Activated CD8-positive, alpha-beta memory T cell treated with anti-CD3 and anti-CD28 coated beads for 24 hours (primary cell): Measurements from ENCODE around the gene SLC16A5.
A peak's percentile ranks its signal among the peaks of the same experiment; 100 is the strongest.
"Not testable (repeated sequence)": the region's sequence is repeated elsewhere in the genome, so short reads cannot be mapped to it uniquely, and the experiment has no call there.

ENCODE experiments used
- DNase-seq: peaks from one replicate; pipeline ENCODE4 v3.0.0-alpha.2; 2020

The SLC16A5 gene, protein sequence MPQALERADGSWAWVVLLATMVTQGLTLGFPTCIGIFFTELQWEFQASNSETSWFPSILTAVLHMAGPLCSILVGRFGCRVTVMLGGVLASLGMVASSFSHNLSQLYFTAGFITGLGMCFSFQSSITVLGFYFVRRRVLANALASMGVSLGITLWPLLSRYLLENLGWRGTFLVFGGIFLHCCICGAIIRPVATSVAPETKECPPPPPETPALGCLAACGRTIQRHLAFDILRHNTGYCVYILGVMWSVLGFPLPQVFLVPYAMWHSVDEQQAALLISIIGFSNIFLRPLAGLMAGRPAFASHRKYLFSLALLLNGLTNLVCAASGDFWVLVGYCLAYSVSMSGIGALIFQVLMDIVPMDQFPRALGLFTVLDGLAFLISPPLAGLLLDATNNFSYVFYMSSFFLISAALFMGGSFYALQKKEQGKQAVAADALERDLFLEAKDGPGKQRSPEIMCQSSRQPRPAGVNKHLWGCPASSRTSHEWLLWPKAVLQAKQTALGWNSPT

DNA sequence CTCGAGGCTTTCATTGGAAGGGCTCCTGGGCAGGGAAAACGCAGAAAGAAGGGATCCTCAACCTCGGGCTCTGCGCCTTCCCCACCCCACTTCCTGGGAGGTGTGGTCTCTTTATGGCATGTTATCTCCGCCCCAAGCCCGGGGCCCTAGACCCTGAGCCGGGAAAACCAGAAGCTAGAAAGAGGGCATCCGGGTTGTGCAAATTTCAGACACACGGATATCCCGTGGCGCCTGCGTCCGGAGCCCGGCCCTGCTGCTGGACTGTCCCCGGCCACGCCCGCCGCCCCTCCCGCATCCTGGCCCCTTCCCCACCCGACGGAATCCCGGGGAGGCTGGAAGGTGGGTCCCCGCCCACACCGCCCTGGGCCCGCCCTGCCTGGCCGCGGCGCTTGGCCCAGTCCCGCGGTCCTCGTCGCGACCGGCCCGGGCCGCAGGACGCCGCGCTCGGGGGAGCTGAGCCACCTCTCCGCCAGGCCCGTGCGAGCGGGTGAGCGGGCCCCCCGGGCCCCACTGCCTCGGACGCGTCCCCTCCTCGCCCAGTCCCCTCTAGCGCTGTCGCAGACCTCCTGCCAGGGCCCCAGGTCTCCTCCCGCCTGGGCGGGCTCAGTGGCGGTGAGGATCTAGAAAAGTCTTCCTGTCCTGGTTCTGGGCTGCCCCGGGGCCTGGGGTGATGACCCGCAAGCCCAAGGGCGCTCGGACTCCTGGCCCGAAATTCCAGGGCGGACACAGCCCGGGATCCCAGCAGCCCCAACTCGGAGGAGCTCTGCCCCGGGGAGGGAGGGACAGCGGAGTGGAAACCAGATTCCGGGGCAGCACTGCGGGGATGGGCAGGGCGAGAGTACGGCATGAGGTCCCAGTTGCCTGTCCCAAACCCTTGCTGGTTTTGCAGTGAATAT, at the start of gene SLC16A5:
Gene SLC16A5, plus strand, starts transcription at position 397 of the 896 bp plus-strand sequence. CDS start 5,683 bp downstream, outside the sequence.
- DNase-seq: peak; percentile 82

DNA sequence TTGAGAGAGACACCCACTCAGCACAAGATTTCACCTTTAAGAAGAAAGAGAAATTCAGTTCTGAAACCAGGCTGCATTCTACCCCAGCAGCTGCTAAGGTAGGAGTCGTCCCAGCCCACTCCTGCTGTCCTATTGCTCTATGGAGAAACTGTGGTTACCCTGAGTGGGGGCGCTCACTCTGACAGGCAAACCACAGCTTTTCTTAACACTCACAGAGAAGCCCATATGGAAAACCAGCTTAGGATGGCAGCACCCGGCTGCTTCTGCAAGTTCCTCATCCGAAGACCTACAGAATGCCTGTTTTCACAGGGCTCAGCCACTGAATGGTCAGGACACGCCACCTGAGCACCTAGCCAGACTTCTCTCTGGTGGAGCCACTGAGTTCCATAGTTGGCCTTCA, 48.5 kb upstream of the SLC16A5 start:
- DNase-seq: no peak

DNA sequence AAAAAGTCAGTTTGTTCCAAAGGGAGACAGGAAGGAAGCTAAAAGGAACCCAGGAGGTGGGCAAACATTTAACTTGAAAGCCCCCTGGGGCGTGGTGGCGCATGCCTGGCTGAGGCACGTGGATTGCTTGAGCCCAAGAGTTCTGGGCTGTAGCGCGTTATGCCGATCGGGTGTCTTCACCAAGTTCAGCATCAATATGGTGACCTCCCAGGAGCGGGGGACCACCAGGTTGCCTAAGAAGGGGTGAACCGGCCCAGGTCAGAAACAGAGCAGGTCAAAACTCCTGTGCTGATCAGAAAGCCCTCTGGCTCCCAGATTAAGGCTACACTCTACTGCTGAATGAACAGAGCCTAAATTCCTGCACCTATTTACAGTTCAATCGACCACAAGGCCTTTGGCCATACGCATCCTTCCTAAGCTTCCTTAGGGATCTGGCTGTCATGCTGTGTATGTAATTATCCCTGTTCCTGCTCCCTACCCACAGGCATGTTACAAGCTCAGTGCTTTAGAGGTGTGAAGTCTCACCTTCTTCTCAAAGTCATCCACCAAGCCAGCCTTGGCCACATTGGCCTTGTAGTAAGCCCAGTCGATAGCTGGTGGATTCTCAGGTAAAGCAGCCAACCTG, 46.0 kb upstream of the SLC16A5 start:
- no peak for DNase-seq

DNA sequence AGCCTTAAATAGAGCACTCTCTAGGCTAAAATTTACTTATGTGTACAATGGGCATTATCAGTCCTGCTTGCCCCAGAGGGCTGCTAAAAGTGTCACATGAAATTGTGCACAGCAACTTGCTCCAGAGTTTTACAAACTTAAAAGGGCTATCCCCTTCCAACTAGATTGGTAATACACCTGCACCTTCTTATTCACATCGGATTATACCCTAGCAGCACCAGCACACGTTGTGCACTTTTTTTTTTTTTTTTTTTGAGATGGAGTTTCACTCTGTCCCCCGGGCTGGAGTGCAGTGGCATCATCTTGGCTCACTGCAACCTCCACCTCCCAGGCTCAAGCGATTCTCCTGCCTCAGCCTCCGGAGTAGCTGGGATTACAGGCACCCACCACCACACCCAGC, 44.0 kb upstream of the SLC16A5 start:
- not testable (repeated sequence) for DNase-seq

DNA sequence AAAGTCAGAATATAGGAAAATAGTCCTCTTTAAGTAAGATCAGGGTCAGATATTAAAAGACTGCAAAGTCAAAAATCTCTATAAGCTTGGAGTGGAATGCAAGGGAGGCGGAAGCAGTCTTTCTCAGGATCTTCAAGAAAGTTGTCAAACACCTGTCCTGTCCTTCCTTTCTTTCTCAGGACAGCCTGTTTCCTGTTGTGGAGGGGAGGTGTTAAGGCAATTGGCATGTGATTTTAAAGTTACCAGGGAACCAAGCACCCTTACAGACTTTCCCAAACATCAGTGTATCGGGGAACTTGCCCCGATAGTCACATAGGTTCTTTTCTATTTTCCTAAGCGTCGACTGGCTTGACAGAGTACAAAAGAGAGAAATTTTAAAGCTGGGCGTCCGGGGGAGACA, 43.0 kb upstream of the SLC16A5 start:
- no peak for DNase-seq

DNA sequence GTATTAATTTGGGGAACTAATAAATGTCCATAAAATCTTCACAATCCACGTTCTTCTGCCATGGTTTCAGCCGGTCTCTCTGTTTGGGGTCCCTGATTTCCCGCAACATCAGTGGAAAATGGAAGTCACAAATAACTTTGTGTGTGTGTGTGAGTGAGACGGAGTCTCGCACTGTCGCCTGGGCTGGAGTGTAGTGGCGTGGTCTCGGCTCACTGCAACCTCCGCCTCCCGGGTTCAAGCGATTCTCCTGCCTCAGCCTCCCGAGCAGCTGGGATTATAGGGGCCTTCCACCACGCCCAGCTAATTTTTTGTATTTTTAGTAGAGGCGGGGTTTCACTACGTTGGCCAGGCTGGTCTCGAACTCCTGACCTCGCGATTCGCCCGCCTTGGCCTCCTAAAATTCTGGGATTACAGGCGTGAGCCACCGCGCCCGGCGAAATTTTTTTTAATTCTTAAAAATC, 41.8 kb upstream of the SLC16A5 start:
- DNase-seq: not testable (repeated sequence)

DNA sequence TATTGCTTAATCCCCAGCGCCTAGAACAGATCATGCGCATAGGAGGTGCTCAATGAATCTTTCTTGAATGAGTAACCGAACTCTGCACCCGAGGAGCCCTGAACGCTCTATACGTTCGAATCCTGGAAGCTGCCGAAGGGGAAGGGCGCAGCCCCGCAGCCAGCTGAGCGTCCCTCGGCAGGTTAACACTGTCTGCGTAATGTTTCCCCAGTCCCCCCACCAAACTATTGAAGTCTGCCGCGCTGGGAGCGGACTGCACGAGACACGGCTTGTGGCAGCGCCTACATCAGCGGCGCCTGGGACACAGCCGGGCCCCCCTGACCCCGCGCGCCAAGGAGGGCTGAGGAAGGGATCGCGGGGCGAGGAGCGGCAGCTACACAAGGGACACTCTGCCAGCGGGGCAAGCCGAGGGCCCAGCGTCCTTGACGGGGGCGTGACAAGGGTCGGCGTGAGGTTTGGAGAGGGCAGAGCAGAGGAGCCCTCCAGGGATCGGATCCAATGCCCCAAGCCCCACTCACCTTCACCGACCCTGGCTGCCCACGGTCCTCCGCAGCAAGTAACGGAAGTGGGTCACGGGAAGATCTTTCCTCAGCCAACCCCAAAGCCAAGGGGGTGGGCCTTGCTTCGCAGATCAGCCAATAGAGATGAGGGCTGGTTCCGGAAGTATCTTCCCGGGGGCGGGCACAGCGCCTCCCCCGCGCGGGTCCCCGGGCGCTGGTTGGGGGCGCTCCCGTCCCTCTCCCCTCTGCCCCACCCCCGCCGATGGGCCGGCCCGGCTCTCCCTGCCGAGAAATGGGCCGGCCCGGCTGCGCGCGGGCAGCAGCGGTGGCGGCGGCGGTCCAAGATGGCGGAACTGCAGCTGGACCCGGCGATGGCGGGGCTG, 41.1 kb upstream of the SLC16A5 start, which contains the start of the genes ATP5PD and KCTD2:
Gene ATP5PD, minus strand, starts transcription at position 563 of the 883 bp plus-strand sequence. CDS start 4,319 bp downstream, outside the sequence.
Gene KCTD2, plus strand, starts transcription at position 819 of the 883 bp plus-strand sequence. Its CDS starts 26 bp downstream, at position 845.
- DNase-seq: peak; percentile 97

DNA sequence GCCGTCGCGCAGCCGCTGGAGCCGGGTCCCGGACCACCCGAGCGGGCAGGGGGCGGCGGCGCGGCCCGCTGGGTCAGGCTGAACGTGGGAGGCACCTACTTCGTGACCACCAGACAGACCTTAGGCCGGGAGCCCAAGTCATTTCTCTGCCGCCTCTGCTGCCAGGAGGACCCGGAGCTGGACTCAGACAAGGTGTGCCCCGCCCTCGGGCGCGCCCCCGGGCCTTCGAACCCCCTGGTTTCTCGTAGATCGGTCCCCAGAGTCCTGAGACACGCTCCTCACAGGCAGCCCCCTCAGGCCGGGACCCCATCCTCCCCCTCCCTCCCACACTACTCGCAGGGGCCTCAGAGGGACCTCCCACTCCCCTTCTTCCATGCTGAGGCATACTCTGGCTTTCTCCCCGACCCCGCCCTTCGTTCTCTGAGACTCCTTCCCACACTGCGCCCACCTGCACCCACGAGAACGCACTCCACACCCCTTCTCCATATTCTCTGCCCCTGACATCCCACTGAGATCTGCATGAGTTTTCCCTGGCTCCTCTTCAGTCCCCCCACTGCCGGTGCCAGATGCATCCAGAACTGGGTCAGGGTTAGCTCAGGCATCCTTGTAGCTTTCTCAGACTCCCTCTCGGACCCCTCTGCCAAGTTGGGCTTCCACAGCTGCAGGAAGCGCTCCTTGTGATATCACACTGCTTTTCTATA, 40.2 kb upstream of the SLC16A5 start:
- peak; percentile 74 for DNase-seq

DNA sequence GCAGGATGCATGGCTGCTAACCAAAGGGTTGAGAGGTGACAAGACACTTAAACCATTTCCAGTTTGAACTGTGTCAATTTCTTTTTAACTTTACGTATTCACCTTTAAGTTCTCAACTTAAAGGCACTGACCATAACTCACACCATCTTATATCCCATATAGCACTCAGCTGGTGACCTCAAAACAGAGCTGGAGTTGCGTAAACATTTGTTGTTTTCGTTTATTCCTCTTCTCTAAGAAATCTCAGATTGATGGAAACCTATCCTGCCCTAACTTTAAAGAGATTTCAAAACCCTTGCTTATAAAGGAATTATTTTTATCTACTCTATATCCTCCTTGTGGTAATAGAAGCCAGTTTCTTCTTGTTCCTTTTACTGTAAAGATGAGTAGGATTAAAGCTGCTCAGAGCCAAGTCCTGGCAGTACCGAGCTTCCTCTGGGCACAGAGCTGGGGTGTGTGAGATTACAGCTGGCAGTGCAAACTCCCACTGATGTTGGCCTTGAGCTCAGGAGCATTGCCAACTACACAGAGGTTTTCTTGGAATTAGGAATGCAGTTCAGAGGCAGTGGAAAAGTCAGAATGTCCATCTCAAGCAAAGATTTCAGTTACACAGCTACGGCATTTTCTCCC, 39.4 kb upstream of the SLC16A5 start:
- no peak for DNase-seq

DNA sequence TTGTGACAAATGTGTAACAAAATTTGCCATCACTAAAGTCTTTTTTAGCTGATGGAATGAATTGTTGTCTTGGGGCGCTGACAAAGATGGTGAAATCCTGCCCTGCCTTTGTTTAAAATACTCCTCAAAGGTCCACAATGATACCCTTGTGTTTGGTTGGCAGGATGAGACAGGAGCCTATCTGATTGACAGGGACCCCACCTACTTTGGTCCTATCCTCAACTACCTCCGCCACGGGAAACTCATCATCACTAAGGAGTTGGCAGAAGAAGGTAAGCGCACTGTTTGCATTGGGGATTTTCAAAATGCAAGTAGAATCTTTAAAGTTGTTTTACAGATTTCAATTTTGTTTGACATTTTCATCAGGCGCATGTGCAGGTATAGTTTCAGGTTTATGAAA, 38.7 kb upstream of the SLC16A5 start:
- DNase-seq: no peak

DNA sequence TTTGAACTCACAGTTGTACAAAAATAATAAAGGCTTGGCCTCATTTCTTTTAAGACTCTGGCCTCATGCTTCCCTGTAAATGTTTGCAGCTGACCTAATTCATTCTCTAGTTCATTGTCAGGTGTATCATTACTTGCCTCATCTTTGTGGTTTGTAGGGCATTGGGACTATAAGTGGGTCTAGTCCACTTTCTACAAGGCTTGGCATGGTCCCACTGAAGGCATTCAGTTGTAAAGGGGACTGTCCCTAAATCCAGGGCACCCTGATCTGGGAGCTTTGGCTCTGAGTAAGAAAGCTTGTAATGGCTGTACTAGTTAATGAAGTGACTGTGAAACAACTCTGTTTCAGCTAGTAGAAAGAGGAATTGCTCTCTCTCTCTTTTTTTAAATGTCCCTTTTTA, 38.0 kb upstream of the SLC16A5 start:
- no peak for DNase-seq

DNA sequence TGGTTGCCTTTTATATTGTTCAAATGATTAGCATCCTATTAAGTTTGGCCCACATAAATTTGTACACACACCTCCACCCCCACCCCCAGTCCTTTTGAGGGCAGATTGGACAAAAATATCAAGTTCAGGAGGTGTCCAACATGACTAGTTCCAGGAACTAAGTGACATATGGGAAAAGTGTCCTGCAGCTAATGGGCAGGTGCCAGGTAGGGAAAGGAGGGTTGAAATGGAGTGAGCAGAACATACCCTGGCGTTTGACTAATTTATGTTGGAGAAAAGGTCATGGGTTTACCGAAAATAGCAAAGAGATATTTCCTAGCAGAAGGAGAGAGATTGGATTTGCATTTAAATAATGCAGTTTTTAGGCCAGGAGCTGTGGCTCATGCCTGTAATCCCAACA, 35.8 kb upstream of the SLC16A5 start:
- DNase-seq: no peak

DNA sequence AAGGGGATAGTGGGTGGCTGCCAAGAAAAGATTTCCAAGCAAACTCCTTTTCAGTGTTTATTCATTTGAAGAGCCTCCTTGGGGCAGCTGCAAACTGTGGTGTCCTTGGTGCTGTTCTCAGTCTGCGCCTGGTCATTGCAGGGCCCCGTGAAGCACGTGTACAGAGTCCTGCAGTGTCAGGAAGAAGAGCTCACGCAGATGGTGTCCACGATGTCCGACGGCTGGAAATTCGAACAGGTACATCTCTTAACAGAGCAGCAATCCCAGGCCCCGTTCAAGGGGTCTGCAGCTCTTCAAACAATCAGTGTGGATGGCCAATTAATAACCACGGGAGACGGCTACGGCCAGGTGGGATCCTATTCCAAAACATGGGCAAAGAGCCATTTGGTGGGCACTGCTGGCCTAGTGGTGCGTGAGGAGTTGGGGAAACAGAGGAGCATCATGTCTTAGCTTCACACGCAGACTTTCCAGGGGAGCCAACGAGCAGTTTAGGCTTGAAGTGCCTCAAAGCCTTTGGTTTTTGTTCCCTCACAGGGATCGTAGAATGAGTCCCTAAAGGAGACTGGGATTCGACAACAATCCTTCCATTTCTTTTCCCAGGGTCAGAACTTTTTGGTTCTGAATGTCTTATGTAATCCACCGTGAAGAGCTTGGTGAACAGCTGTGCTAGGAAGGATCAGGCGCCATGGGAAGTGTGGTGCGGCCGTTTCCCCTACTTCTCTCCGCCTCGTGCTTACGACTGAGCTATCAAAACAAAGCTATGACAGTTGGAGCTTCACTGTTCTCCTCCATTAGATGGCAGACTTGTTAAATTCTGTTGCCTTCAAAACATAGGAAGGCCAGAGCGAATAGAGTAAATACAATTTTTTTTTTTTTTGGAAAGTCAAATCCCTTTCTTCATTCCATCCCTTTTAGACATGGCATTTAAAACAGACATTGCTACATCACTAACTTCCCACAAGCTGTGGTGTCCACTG, 28.1 kb upstream of the SLC16A5 start:
- DNase-seq: no peak

DNA sequence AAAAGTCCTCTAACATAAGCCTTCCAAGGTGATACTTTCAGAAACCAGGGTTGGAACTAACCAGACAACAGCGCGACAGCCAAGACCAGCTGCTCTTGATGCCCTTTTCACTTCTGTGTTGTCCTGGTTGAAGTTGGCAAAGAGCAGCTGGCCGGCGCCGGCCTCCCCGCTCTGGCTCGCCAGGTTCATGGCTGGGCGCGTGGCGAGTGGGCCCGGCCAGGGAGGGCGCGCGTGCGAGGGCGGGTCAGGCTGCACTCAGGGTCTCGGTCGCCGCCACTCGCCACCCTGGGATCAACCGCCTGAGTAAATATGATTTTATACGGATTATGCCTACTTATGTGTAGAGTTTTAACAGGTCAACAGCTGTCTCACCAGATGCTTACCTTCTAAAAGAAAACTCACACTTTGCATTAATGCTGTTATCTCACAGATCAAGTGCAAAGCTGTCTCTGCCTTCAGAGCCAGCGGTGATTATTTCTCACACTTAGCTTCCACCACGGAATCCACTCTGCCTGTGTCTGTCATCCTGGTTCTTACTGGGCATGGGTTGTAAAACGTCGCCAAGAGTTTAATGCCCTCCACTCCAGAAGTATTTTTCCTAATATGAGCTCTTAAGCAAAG, 27.2 kb upstream of the SLC16A5 start:
- no peak for DNase-seq

DNA sequence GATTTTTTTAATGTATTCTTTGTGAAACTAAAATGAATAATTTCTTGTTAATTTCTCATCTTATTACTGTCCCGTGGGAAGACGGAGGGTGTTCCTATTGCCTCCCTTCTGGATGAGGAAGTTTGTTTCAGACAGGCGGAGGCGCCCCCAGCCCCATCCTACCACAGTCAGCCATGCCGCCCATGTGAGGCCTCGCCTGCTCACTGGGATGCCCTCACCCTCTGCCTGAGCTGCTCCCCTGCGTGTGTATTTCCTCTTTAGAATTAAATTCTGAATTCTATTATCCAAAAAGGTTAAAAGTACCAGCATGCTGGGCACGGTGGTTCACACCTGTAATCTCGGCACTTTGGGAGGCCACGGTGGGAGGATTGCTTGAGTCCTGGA, 26.7 kb upstream of the SLC16A5 start:
- no peak for DNase-seq

DNA sequence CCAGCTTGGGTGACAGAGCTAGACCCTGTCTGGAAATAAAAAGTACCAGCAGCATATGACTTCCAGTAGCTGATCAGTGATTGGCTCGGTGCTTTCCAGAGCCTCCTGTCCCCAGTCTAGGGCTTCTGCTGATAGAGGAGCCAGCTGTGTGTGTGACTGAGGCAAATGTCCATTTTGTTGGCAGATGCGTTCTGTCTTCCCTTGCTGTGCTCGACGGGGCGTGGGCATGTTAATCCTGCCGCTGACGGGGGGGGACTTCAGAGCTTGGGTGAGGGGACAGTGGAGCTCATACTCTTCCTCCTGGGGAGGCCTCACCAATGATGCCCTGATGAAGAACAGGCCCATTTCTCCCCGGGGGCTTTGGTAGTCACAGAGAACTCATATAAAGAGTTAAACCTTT, 26.1 kb upstream of the SLC16A5 start:
- DNase-seq: no peak

DNA sequence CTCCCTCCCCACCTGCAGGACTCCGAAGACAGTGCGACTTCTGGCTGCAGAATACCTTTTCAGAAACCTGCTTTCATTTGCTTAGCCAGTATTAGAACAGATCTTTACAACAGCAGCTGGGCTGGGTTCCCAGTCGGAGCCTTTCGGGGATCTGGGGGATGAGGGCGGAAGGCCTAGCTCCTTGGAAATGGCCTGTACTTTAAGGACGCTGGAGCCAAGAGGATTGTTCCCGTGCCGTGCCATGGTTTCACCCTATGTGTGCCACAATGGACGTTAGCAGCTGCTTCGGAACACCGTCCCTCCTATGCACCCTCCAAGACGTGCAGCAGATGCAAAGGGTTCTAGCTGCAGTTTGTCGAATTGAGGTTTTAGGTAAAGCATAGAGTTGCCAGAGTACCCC, 24.6 kb upstream of the SLC16A5 start:
- DNase-seq: no peak

DNA sequence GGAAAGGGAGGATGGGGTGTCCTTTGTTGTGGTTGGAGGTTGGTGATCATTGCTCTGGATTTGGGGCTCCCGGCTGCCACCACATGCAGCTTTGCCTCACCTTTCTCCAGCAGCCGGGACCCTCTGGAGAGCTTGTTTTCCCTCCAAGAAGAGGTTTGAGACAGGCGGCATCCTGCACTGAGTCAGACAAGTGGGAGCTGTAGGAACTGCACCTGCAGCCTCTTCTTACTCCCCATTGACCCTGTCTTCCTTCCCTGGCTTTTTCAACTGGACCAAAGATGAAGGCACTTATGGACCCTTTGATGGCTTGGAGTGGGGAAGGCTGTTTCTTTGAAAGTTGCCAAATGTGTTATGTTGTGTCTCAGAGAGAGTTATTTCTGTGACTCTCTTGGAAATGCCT, 24.1 kb upstream of the SLC16A5 start:
- DNase-seq: no peak

DNA sequence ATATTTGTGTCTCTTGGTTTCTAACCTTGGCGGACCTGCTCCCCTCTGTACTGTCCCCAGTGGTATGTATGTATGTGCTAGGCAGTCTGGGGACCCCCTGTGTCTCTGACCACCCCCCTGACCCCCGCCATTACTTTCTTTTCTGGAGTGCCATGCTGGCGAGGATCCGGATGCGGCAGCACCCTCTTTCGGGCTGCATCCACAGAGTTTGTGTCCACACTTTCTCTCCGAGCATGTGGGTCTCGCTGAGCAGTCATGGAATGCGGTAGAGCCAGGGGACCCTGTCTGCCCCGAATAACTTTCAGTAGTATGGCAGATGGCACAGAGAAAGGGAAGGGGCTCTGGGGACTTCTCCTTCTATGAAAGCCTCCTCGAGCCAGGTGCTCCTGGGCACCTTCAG, 23.7 kb upstream of the SLC16A5 start:
- DNase-seq: no peak
